DLD1 (cell line): ENCODE results near the gene FREM3.
"Not testable (repeated sequence)": the region's sequence is repeated elsewhere in the genome, so short reads cannot be mapped to it uniquely, and the experiment has no call there.

Source experiments
- in situ Hi-C: cut with HindIII; loops from 2 replicates; pipeline ENCODE4 v1.10.0; 2017; ENCODE audit warnings: low sequenced_read_pairs

Gene FREM3

GRCh38 chr4:143586080-143586479 is 114.4 kb downstream of the FREM3 start:
- in situ Hi-C loops, result no loop called here

- in situ Hi-C loops, result no loop called here
Measured at GRCh38 chr4:143585548-143585947, 114.9 kb downstream of the FREM3 start.

DNA sequence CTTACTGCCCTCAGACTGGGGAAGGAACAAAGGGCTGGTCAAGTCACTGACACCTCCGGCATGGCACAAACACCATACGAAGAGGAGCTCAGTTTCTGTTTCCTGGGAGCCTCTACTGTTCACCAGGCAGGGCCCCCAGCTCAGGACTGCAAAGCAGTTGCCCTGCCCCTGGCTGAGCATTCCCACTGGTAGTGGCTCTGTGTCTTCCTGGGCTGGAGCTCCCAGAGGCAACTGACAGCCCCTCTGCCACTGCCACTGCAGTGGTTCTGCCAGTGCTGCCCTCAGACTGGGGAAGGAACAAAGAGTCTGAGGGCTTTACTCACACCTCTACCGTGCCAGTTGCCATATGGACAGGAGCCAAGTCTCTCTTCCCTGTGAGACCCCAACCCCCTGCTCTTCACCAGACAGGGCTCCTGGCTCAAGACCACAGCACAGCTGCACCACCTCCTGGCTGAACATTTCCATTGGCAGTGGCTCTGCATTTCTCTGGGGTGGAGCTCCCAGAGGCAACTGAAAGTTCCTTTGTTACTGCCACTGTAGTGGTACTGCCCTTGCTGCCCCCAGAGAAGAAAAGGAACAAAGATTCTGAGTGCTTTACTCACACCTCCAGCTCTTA is 119.0 kb downstream of the FREM3 start:
- in situ Hi-C loops, result no loop called here

DNA sequence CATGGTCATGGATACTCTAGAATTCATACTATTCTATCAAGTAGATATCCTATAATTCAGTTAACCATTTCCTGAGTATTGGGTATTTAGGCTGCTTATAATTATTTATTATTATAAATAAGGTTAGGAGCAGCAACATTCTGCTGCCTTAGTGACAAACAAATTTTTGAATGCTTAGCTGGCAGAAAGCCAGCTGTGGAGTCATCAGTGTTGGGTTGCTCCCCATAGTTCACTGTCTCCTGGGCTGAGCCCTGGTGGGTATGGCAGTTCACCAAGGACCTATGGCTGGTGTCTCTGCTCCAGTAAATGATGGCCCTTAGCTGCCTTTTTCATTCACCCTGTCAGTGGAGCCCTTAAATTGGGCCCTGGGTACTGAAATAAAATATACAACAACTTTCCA is 125.1 kb downstream of the FREM3 start:
- in situ Hi-C loops, result no loop called here

GRCh38 chr4:143564472-143564871 is 136.0 kb downstream of the FREM3 start:
- in situ Hi-C loops, result no loop called here

- in situ Hi-C loops, result no loop called here
Measured at GRCh38 chr4:143559757-143560147, 140.7 kb downstream of the FREM3 start.

DNA sequence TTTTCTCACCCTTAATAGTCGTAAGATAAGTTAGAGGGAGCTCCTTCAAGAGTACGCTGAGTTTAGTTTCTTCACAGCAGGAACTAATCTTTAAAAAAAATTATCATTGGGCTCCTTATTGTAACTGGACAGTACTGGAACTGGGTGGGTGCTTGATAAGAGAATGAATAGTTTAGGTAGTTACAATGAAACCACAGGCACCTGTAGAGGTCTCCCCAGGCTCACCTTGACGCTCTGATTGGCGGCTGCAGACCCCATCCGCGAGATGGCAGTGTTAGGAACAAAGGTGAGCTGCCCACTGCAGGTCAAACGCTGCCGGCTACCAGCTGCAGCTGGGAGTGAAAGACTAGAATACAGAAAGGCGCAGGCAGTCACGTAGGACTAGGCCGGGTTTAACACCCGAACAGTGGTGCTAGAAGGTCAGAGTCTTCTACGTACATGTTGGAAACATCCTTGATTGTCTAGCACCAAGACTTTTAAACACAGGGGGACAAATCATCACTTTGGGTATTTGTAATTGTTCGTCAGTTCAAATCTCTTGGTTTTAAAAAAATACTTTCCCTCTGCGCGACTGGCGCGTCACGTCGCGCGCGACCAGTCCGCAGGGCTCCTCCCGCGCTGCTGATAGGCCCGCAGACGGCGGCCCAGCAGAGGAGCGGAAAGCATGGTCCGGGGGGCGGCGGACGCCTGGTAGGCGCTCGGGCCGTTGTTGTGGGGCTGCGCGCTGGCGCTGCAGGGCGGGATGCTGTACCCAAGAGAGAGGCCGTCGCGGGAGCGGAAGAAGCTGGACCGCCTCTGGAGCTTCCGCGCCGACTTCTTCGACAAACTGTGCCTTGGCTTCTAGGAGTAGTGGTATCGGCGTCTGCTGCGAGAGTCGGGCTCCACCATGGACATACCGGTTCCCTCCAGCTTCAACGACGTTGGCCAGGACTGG is 141.4 kb downstream of the FREM3 start:
- in situ Hi-C loops, result no loop called here

DNA sequence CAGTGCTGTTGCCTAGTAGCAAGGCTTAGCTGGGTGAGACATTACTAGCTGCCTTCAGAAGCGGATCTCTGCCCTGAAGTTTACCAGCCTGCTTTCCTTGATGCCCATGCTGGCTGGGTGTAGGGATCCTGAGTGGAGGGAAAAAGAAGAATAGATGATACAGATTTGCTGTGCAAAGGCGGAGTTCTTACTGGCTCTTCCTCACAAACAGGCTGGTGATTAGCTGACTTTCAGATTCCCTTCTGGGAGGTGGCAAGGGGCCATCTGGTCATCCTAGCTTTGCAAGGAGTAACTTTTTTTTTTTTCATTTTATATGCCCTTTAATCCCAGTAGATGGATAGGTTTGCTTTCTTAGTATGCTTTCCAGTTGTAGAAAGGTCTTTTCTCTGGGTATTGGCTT is 142.2 kb downstream of the FREM3 start:
- in situ Hi-C loops, result no loop called here

DNA sequence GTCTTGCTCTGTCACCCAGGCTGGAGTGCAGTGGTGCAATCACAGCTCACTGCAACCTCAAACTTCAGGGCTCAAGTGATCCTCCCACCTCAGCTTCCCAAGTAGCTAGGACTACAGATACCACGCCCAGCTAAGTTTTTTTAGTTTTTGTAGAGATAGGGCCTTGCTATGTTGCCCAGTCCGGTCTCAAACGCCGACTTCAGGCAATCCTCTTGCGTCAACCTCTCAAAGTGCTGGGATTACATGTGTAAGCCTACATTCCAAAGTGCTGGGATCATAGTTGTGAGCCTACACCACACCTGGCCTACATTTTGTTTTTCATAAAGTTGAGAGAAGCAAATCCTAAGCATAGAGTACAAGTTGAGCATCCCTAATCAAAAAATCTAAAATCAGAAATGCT is 144.8 kb downstream of the FREM3 start:
- in situ Hi-C loops, result no loop called here

- in situ Hi-C loops, result no loop called here
Measured at GRCh38 chr4:143554728-143555597, 145.5 kb downstream of the FREM3 start.

DNA sequence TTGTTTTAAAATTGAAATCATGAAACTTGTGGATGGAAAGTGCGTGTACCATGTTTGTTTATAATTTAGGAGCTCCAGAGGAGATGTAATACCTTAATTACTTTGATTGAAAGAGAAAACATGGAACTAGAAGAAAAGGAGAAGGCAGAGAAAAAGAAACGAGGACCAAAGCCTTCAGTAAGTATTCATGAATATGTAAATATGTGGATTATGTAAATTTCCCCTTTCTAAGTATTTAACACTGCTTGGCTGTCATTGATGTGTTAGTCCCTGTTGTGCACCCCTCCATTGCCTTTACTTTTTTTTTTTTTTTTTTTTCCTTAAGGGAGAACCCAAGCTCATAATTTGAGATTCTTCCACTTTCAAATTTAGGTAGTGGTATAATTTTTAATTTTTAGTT is 150.5 kb downstream of the FREM3 start:
- in situ Hi-C loops, result no loop called here

DNA sequence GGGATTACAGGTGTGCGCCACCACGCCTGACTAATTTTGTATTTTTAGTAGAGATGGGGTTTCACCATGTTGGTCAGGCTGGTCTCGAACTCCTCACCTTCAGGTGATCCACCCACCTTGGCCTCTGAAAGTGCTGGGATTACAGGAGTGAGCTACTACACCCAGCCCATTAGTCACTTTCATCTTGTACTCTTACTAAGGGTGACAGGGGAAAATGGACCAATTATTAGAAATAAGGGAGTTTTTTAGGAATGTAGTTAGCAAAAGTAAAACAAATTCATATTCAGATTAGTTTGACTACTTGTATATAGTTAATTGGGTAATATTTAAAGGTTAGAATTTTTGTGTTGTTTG is 160.8 kb downstream of the FREM3 start:
- in situ Hi-C loops, result no loop called here

DNA sequence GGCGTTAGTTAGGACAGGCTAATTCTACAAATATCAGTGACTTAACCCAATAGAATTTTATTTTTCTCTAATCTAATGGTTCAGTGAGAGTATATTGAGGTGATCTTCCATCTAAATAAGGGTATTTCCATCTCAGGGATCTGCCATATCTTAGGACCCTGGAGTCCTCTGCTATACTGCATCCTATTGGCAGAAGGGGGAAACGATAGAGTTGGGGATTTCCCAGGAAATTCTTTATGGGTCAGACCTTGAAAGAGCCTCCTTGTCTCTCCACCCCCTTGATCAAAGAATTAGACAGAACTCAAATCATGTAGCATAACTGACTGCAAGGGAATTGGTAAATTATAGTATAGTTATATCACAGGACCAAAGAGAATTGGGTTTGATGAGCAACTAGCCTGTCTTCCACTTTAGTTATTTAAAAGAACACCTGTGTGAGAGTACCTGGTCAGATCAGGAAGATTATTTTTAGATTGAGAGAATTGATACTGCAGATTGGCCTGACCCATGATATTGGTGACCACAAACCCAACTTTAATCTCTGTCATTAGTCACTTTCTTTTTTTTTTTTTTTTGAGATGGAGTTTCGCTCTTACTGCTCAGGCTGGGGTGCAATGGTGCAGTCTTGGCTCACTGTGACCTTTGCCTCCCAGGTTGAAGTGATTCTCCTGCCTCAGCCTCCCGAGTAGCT is 161.4 kb downstream of the FREM3 start:
- in situ Hi-C loops, result no loop called here

DNA sequence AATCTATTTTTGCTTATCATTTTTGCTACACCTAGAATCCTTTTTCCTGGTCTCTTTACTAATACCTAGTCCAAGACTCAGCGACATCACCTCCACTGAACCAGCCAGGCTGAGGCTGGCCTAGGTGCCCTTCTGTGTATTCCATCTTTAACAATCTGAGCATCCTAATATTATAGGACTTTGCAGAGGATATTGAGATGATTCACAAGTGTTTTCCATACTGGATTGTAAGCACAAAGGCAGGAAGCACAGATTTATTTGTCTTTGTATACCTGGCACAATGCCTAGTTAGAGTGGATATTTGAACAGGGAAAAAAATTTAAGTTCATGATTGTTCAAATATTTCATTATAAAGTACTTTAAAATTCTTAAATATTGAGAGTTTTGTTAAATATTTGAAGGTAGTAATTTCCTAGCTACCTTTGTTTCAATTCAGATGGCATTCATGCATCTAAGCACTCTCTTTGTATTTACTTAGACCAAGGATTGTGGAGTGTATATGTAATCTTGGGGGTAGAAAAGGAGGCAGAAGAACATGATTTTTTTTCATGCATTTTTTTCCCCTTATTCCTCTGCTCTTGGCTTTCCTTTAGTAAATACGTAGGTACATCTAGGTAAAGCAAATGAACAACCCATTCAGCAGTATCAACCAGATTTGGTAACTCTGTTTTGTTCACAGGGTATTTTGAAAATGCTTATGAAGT is 168.5 kb downstream of the FREM3 start:
- in situ Hi-C loops, result no loop called here

- in situ Hi-C loops, result no loop called here
Measured at GRCh38 chr4:143531380-143531779, 169.1 kb downstream of the FREM3 start.

- in situ Hi-C loops, result not testable (repeated sequence)
Measured at GRCh38 chr4:143528046-143528445, 172.4 kb downstream of the FREM3 start.
